Activated T-cell treated with anti-CD3 and anti-CD28 coated beads, Interleukin-2, amount 50 U/mL, for 1 hour (primary cell): Measurements from ENCODE around the gene PRR20G.

ENCODE experiments used
- DNase-seq: peaks from one replicate; pipeline ENCODE4 v3.0.0-alpha.2; 2020

Gene PRR20G

DNA sequence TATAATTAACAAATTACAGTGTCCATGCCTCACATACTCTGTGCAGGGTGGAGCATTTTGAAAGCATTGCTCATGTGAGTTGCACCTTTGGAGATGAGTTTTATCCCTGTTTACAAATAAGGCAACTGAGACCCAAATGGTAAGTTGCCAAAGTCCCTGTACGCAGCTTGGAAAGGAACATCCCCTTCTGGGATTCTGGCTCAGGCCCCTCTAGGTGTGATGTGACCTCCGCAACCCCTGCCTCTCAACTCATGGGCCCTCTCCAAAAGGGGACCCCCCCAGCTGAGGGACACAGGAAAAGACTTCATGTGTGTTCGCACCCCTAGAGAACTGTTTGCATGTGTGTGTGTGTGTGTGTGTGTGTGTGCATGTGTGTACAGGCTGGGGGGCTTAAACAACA, 25.3 kb downstream of the PRR20G start:
- no peak for DNase-seq

GRCh38 chr3:127261925-127262324, 25.9 kb downstream of the PRR20G start:
- no peak for DNase-seq

DNA sequence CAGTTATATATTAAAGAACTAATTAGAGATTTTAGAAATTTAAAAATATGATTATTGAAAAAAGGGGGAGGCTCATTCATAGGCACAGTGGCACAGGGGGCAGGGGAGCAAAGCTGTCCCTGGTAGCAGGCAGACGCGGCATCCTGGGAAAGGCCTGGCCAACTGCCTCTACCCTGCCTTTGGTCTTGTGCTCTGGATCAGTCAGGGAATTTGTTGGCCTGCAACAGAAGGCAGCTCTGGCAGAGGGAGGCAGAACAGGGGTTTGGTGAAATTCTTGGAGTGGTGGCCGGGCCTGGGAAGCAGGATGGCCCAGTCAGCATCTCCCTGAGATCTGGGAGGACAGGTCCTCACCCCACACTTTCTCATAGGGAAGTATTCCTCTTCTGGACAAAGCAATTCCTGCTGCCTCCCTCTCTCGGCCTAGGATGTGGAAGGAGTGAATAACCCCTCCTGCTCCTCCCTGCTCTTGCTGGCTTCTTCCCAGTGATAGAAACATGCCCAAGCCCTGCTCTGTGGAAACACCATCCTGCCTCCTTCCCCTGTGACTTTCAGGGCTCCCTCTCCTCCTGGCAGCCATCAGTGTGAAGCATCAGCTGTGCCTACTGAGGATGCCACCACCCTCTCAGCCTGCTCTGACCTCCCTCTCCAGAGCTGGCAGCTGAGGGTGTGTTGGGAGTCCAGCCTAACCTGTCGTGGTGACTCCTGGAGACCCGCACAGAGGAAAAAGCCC, 26.9 kb downstream of the PRR20G start:
- no peak for DNase-seq

GRCh38 chr3:127260416-127260815, 27.4 kb downstream of the PRR20G start:
- no peak for DNase-seq

DNA sequence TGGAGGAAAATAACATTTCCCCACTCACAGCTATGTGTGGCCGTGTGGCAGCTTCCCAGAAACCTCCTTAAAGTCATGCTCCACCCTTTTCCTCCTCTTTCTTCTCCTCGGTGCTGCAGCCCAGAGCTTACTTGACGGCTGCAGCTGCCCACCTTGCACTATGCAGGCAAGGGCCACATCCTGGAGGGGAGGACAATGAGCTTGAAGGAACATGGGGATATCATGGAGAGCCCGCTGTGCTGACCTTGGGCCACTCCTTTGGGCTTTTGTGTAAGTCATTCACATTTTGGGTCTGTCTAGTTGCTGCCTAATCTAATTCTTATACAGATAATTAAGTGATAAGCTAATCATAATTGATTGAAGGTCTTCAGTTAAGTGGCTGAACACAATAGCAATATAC, 28.0 kb downstream of the PRR20G start:
- DNase-seq = no peak

DNA sequence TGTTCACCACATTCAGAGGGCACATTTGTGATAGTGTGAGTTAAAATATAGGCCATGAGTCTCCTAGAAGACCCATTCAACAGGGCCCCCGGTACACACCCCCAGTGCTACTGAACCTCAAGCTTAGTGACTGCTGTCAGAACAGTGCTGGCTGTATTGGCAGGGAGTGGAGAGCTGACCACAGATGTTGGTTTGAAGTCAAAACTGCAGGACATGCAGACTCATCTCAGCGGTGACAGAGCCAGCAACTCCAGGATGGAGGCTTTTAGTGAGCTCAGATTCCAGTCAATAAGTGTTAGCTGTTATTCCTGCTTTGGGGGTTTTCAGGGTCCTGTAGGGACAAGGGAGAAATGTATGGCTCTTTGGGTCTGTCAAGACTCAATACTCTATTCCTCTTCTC, 29.1 kb downstream of the PRR20G start:
- no peak for DNase-seq

DNA sequence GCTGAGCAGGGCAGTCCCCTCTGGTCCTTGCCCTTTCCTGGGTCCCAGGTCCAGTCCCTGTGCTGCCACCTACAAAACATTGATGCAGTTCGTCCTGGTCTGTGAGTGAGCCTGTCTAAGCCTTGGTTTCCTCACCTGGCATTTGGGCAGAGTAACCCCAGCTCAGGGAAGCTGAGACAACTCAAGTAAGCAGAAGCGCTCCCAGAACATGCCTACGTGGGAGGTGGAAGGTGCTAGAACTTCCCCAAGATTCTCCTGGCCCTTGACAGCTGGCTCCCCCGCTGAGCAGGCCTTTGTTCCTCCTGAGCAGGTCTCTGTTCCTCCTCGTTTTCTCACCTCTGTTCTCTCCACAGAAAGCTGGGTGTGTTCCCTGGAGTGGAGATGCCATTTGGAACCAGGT, 30.5 kb downstream of the PRR20G start:
- no peak for DNase-seq

DNA sequence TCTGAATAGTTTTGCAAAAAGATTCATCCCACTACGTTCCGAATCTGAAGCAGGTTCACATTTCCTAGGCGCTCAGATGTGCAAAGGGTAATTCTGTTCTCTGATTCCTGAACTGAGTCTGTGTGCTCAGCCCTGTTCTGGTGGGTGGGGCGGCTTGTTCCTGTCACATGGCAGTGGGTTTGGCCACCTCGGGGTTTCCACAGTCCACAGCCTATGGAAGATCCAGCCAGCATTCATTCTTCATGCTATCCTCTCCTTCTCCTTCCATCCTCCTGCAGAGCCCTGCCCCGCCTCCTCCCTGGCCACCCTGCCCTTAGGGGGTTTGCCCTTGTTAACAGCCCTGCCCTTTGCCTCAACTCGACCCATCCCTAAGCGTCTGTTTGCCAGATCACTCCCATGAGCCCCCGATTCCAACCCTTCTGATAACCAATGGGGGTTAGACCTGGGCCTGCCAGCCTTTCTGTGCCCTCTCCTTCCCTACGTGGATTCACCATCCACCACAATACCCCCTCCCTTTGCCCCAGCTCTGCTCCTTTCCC, 31.0 kb downstream of the PRR20G start:
- no peak for DNase-seq

DNA sequence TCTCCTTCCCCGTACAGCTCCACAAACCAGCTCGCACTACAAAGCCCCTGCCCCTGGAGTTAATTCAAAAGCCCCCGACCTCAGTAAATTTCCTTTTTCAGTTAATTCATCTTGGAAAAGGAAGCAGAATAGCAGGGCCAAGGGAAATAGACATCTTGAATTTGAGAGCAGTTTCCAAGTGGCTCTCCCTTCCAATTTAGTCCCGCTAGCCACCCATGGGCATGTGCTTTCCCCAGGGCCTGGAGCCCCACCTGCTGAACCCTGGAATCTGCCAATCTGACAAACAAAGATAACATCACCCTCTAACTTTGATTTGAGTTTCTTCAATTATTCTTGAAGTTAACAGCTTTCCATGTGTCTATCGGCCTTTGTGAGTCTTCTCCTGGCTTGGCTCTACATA, 31.7 kb downstream of the PRR20G start:
- no peak for DNase-seq

DNA sequence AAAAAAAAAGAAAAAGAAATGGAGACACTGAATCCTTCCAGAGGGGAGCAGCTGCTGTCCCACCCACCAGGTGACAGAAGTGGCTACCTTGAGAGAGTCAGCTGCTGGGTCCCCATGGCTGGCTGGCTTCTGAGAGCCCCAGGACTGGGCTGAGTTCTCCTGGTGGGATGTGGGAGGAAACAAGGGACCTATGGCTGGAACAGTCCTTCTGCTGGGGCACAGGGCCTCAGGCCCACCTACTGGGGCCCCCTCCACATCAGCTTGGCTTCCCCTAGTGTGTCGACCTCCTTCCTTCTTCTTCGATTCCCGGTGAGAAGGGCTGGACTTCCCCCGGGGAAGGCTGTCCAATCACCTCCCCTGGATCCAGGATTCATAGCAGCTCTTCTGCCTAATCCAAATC, 32.3 kb downstream of the PRR20G start:
- DNase-seq = no peak

DNA sequence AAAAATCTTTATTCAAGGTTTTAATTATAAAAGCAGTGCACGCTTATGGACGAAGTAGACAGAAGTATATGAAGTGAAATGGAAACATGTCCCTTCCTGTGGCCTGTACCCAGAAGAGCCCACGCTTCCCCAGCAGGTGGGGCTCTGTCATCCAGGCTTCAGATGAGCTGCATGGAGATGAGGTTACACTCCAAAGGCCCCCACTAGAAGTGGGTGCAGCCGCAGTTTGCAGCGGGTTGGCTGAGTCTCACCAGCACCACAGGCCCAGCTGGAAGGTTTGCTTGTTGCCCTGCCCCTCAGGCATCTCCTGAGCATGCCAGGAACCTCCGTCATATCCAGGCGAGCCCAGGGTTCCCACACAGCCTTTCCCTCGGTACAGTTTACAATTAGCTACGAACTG, 33.1 kb downstream of the PRR20G start:
- DNase-seq = no peak

GRCh38 chr3:127254033-127254644, 33.7 kb downstream of the PRR20G start:
- no peak for DNase-seq

DNA sequence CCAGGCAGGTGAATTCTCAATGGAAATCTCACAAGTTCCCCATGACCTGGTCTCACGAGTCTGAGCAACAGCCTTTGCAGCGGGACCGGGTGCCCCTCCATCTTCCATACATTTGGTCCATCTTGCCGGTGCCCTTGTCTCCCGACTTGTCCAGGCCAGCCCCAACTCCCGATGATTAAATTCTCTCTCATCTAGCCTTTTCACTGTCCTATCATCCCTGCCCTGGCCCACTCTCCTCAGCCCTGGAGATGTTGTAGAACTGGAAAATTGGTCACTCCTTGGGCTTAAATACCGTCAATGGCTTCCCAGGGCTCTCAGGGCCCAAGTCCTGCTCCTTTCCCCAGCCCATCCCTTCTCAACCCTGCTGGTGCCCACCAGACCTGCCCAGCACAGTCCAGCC, 34.4 kb downstream of the PRR20G start:
- no peak for DNase-seq

DNA sequence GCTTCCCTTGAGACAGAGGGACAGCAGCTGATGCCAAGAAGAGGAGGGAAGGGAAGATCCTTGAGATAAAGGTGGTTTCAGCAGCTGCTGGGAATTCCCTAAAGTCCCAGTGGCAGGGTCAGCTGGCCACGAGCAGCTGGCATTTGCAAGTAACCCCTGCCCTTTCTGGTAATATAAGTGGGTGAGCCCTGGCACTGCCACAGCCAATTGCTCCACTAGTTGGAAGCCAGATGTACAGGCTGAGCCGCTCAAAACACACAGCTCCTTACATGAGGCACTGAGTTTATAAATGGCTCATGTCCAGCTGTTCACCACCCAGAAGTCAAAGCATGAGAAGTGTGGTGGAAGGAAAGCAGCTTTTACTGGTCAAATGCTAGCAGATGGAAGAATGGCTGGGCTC, 35.4 kb downstream of the PRR20G start:
- no peak for DNase-seq

GRCh38 chr3:127250032-127250431, 37.8 kb downstream of the PRR20G start:
- DNase-seq = no peak

GRCh38 chr3:127247292-127247691, 40.6 kb downstream of the PRR20G start:
- no peak for DNase-seq

- DNase-seq = no peak
Observed at GRCh38 chr3:127238602-127239001, 49.2 kb downstream of the PRR20G start.

DNA sequence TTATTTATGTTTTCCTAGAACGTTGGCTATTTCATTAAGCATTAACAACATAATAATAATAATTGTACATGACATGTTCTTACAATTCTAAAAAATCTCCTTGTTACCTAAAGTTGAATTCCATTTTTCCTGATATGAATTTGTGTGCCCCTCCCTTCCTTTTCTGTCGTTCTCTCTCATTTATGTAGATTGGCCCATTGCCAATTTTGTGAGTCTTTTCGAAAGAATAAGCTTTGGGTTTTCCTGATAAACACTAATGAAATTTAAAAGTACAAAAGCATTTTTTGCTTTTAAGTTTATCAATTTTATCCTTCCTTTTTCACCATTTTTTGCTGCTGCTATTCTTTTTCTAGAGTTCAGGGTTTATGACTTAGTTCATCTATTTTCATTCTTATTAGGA, 50.0 kb downstream of the PRR20G start:
- no peak for DNase-seq

DNA sequence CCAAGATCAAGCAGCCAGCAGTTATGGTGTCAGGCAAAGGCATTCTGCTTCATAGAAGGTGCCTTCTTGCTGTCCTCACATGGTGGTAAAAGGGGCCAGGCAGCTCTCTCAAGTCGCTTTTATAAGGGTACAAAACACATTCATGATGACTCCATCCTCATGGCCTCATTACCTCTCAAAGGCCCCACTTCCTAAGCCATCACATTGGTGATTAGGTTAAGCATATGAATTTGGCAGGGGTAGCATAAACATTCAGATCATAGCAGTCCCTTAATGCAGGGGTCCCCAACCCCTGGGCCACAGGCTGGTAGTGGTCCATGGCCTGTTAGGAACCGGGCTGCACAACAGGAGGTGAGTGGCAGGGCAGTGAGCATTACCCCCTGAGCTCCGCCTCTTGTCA, 52.1 kb downstream of the PRR20G start:
- no peak for DNase-seq

GRCh38 chr3:127234778-127235177, 53.1 kb downstream of the PRR20G start:
- DNase-seq = no peak
